HG03066 (cell line): ENCODE results near the gene ABCG1.

Experiments
- ATAC-seq: cut with Tn5 transposase; IDR thresholded peaks from one replicate; pipeline ENCODE4 v1.9.1; 2021; ENCODE audit warnings: low read depth; ENCODE audit not compliant: unreplicated experiment

ABCG1 gene

DNA sequence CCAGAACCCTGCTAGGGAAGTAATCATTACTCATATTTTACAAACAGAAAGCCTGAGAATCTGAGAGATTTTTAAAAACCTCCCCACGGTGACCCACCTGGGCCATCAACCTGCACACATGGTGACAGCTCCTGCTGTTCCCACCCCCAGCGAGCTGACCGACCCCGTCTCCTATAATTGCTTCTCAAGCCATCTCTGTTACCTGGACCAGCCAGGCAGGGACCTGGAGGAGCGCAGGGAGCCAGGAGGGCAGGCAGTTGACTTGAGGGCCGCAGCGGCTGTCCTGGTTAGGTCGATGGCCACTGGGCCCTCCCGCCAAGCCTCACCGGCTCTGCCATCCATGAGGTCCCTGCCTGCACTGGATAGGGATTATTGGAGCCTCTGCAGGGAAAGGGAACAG lies 124.2 kb downstream of the ABCG1 start:
- ATAC-seq, result no peak

DNA sequence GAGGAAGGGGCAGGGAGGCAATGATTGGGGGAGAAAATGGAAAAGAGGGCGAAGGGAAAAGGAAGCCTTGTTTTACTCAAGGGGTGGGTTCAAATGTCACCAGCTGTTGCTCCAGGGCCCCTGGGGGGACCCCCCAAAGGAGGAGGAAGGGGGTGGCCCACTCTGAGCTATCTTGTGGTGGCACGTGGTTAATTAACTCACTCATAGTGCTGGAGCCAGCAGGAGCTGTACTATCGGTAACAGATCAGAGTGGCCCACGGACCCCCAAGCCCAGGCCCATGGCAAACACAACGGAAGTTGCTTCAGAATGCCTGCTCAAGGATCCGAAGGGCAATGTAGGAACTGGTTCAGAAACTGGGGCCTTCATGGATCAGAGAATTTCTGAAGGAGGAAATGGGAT lies 124.6 kb downstream of the ABCG1 start:
- ATAC-seq, result no peak

- no peak for ATAC-seq
Measured at GRCh38 chr21:42343963-42344510, 125.1 kb downstream of the ABCG1 start.

DNA sequence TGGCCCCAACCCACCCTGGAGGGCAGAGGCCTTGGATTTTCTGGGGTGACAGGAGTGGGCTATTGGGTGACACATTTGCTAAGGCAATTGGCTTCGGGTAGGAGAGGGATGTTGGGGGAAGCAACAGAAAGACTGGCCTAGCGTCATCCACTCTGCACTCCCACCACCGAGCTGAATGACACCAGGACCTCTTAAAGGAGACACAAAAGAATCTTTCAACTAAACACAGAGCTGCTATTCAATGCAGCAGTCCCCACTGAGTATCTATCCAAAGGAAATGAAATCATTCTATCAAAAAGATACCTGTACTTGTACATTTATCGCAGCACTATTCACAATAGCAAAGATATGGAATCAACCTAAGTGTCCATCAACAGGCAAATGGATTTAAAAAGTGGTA lies 125.7 kb downstream of the ABCG1 start:
- ATAC-seq, result no peak

DNA sequence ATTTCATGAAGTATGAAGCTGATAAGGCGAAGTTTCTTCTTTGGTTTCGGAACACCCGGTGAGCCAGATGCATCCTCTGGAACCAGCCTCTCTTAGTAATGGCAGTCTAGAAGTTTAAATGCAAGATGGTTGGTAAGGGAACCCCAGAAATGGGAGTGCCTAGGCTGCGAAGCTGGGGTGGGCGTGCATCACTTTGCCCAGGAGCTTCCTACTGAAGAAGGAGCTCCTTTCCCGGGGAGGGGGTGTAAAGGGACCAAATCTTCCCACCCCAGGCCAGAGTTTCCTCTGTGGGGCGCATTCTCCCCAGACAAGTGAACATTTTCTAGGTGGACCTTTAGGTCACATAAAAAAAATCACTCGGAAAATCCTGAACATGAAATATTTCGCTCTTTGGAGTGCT lies 127.5 kb downstream of the ABCG1 start:
- ATAC-seq, result no peak
